HG03175 (cell line): ENCODE results near the gene TFCP2.

ENCODE experiments used
- ATAC-seq: cut with Tn5 transposase; IDR thresholded peaks from one replicate; pipeline ENCODE4 v1.9.1; 2021; ENCODE audit warnings: mild to moderate bottlenecking, moderate library complexity; ENCODE audit not compliant: unreplicated experiment

TFCP2 gene

DNA sequence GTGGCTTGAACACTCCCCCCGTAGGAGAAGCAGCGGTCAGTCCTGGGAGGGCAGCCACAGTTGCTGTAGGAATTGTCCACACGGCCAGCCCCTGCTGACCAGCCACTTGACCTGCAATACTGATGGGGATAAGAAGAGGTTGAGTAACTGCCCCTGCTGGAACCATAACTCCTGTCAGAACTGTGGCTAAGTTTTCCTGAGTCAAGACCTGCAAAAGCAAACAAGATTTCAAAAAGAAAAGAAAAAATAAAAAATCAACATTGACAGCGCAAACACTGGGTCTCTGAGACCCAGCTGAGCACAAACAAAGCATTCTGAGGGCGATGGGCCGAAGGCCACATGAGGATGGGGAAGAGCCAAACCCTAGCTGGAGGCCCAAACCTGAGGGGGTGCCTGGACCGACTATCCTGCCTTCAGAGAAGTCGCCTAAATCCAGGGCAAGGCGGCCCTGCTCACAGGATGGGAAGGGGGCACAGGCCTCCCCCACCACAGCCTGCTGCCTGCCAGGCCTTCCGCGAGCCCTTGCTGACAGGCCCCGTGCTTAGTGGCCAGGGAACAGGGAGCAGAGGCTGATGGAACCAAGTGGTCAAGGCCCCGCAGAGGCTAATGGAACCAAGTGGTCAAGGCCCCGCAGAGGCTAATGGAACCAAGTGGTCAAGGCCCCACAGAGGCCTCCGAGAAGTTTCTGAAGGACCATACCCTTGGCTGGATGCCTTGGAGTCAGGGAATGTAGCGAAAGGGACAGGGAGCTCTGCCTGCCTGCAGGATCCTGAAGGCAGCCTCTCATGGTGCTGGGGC is 25.8 kb upstream of the TFCP2 start:
- ATAC-seq = no peak

DNA sequence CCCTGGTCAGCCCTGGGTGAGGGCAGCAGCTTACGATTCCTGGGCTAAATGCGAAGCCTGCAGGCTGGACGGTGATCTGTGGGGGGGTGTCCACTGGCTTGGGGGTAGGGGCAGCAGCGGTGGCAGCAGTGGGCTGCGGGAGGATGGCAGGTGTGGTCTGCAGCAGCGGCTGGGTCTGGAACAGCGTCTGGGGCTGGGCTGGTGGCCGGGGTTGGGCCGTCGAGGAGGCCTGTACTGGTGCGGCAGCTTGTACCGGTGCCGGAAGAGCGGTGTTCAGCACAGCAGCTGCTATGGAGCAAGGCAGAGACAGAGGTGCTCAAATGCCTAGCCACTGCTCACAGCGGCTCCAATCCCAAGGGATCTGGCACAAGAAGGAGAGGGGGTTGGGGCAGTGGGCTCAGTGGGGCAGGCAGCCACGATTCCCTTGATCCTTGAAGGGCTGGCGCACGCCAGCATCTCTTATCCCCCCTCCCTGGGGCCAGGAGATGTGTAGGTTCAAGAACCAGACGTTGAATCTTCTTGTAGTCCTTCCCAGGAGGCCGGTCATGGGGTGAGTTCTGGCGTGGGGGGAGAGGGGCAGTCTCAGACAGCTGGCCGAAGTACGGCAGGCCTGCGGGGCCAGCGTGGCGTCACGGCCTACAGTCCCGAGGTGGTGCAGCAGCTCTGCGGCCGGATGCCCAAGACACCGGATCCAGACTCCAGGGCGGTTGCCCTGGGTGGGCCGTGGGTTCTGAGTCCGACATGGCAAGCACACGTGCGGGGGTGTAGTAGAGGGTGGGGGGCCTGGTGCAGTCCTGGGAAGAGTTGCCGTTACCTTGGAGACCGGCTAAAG is 25.0 kb upstream of the TFCP2 start:
- ATAC-seq = no peak

DNA sequence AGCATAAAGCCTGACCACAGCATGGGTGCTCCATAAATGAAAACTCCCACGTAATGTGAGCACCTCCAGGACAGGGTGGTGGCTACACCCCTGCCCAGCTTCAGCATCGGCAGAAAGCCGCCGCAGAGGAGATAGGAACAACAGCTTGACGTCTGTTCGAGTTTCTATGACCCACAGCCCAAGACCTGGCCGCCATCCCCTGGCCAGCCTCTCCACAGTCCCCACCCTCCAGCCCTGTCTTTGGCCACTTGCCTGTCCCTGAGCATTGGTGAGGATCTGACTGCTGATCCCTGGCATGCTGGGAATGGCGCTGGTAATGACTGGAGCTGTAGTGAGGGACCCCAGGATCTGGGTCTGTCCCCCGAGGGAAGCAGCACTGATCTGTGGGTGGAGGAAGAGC is 23.6 kb upstream of the TFCP2 start:
- ATAC-seq = no peak

DNA sequence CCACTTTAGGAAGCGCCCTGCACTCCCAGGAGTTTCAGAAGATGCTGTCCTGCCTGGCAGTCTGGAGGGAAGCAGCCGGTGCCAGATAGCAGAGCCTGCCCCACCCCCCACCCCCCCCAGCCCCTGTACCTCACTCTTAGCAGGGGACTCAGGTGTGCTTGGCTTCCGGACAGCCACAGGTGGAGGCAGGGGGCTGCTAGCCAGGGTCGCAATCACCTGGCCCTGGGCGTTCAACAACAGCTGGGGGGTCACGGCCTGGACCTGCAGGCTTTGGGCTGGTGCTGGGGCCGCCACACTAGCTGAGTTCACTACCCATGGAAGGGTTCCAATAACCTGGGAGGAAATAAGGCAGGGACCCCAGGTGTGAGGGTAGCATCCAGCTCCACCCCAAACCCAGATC is 22.9 kb upstream of the TFCP2 start:
- ATAC-seq = no peak

- ATAC-seq = no peak
These were observed 19.3 kb upstream of the TFCP2 start for GRCh38 chr12:51192284-51192671.

DNA sequence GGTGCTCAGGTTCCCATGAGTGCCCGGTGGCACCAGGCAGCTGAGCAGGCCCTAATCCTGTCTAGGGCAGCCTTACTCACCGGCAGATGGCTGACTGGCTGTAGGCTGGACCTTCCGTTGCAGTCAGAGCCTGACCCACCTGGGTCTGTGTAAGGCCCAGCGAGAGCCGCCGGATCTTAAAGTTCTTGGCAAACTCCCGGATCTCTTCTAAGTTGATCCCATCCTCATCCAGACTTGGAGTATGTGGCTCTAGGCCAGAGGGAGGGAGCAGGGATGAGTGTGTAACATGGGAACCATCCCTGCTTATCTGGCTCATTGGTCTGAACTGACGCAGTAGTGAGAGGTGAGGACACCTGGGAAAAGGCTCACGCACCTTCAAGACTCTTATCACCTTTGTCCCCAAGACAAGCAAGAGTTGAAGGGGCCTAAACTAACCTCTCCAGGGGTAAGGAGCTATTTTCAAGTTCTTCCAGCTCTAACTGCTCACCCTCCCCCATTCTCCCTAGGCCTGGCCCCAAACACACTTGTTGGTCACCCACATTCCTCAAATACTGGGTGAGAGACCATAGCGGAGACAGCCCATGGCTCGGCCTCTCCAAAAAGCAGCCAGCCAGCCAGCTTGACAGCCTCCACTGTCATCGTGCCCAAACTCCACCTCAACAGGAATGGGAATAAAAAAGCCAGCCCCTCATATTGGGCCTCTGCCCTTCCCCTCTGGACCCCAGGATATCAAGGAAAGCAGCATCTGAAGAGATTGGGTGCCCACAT is 18.8 kb upstream of the TFCP2 start:
- no peak for ATAC-seq

DNA sequence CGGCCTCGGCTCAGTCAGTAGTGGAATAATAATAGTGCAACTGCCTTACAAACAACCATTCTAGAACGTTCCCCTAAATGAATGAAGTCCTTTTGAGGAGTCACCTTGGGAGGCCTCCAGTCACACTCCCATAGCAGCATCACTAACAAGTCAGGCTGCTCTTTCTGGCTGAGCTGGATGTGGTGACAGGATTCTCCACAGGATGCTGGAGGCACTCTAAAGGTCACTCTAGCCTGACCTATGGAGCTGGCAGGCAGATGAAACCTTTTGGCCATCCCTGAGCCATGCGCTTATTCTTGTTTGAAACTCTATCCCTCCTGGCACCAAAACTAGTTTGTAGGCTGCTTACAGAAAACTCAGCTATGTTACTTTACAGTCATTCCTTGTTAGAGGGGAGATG is 17.9 kb upstream of the TFCP2 start:
- ATAC-seq = no peak

DNA sequence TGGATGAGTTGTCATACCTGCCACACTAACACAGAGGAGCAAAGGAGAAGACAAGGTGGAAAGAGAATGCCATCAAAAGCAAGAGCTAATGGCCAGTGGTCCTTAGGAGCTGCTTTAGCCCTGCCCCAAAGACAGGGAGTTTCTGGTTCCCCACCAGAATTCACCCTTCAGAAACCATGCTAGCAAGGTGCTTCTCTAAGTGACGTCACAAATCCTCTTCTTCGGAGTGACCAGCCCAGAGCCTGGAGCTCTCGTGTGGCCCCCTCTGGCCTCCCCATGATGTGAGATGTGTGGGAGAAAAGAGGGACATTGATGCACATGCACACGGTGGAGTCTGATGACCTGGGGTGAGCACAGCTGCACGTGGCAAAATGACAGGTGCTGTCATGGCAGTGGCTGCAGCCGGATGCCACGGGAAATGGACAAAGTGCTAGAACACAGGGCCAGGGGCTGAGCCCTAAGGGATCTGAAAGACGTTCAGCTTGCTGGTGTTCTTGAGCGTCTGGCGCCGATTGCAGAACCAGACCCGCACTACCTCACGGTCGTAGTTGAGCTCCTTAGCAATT is 16.9 kb upstream of the TFCP2 start:
- no peak for ATAC-seq

DNA sequence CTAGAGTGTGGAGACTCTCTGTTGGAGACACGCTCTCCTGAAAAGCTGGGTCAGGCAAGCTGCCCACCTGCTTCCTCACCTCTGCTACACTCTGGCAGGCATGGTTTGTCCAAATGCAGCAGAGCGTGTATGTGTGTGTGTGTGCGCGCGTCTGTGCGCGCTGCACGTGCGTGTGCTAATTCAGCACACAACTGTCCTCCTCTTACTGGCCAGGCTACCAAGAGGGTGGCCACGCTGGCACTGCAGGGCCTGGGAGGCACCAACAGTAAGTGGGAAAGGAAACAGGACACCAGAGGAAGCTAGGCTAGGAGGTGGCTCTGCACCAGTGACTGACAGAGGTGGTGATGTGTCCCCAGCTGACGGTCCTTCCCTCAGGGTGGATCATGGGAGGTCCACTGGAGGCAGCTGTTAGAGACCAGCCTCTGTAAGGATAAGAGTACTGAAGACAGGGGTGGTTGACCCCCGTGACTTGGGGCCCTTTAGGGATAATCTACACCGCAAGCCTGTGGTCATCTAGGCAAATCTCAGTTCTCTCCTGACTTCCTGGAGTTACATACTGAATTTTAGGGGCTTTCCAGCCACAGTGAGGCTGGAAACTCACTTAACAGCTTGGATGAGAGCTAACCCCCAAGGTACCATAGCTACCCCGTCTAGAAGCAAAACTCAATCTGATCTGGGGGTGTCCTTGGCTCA is 15.6 kb upstream of the TFCP2 start:
- peak; percentile 48 for ATAC-seq

DNA sequence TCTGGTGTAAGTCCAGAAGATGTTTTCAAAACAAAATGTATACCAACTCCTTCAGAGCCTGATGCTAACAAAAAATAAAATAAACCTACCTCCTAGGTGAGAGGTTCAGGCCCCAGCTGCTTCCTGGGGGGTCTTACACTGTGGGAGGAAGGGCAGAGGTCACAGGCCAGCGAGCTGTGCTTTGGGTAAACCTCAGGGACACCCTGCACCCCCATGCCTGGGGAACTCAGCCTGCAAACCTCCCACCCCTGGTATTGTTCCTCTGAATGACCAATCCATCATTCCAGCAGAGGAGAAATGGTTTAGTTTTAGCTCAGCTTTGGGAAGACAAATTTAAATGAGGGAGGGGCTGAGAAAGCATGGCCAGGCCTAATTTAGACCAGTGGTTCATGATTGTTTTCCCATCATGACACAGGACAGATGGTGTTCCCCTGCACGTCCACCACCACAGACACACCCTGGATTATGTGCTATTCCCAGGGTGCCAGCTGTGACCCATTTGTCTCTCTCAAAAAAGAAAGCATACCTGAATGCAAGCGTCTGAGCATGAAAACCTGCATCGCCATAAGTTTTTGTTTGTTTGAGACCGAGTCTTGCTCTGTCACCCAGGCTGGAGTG is 14.5 kb upstream of the TFCP2 start:
- no peak for ATAC-seq

DNA sequence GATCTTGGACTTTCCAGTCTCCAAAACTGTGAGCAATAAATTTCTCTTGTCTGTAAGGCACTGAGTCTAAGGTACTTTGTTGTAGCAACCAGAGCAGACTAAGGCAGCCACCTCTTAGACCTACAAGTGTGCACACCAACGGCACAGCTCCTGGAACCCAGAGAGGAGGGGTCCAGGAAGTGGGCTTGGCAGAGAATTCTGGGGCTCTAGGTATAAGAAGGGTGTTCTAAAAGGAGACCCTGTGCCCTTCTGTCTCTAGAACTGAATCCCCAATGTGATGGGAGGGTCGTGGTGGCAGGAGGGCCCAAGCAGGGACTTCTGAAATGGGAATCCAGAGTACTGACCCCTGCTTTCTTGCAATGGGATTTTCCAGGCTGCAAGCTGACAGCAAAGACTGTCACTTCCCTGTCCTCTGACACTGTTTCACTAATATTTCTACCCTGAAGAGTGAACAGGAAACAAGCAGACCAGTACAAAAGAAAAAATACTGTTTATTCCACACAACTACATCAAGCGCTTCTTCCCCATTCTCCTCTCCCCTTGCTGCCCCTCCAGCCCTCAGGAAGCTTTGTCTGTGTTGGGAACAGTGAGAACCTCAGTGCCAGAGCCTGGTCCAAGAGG is 13.6 kb upstream of the TFCP2 start:
- ATAC-seq = no peak

DNA sequence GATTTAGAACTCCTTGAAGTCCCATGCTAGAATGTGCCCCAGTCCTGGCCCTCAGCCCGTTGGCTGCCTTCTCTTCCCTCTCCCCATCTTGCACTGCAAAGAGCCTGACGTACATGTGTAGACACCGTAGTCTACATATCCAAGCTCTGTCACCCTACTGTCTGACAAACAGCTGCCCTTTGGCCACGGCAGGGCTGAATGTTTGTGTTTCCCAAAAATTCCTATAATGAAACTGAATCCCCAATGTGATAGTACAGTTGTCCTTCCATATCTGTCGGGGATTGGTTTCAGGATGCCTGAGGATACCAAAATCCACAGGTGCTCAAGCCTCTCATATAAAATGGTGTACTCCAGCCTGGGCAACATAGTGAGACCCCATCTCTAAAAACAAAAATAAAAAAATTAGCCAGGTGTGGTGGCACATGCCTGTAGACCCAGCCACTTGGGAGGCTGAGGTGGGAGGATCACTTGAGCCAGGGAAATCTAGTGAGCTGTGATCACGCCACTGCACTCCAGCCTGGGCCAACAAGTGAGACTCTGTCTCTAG is 12.3 kb upstream of the TFCP2 start:
- ATAC-seq = no peak

DNA sequence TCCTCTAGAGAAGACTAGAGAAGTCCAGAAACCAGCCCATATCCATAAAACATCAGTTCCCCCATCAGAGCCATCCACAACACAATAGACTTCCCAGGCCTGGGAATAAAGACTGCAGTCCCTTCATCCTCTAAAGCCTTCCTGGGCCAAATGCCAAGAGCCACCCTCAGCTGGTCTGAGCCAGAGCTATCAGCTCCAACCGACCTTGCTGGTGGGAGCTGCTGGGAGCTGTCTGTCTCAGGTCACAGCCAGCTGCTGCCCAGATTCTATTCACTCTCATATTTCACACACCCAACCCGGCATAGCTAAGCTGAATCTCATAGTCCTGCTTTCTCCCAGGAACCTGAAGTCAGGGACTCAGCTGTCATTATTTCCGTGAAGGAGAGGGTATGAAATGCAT is 10.9 kb upstream of the TFCP2 start:
- ATAC-seq = no peak

GRCh38 chr12:51183349-51183748 is 10.4 kb upstream of the TFCP2 start:
- ATAC-seq = no peak

DNA sequence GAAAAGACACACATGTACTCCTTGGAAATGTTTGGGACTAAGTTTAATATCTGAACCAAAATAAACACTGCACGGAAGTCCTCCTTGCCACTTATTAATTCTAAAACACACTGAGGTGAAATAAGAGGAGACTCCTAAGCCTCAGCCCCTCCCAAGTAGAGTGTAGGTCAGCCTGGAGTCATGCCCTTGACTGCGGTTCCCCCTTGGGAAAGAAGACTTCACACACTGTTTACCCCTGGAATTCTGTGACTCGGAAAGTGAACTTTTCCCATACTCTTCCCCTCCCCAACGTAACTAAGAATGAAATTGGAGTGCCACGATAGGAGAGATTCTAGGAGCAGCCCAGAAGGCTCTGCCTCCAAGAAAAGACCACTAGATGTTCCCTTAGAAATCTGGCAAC is 8.6 kb upstream of the TFCP2 start:
- ATAC-seq = no peak

- no peak for ATAC-seq
These were observed 5.0 kb upstream of the TFCP2 start for GRCh38 chr12:51177897-51178296.

DNA sequence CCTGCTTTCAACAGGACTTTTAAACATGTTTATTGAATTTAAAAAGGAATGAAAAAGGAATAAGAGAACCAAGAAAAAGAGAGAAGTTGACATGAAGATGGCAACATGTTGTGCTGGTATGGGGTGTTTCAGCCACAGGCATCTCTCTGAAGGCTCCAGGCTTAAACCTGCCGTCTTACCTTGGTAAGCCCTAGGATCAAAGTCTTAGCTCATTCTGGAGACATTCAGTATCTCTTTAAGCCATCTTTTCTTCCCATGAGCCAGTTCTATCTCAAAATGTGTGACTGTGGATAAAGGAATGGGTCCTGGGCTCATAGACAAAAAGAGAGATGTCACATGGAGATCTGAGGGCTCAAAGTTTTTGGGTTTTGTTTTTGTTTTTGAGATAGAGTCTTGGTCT is 1.6 kb upstream of the TFCP2 start:
- no peak for ATAC-seq

- ATAC-seq = peak; percentile 2
These were observed 936 bp downstream of the TFCP2 start for GRCh38 chr12:51171884-51172514.

DNA sequence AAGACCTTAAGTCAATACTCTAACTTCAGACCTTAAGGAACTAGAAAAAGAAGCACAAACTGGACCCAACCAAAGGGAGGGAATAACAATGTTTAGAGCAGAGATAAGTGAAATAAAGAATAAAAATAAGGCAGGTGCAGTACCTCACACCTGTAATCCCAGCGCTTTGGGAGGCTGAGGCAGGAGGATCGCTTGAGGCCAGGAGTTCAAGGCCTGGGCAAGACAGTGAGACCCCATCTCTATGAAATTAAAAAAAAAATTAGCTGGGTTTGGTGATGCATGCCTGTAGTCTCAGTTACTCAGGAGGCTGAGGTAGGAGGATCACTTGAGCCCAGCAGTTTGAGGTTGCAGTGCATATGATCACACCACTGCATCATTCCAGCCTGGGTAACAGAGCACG is 9.1 kb downstream of the TFCP2 start:
- ATAC-seq = no peak
